Measurements from ENCODE around the gene CACHD1.

CACHD1 gene

GRCh38 chr1:64525116-64525686 is 55.3 kb downstream of the CACHD1 start:
- DNase-seq = no peak

GRCh38 chr1:64526312-64526711 is 56.4 kb downstream of the CACHD1 start:
- no peak for DNase-seq

GRCh38 chr1:64527165-64527564 is 57.2 kb downstream of the CACHD1 start:
- no peak for DNase-seq

GRCh38 chr1:64527786-64528185 is 57.9 kb downstream of the CACHD1 start:
- no peak for DNase-seq

GRCh38 chr1:64530969-64531692 is 61.2 kb downstream of the CACHD1 start:
- no peak for DNase-seq

GRCh38 chr1:64532646-64533045 is 62.7 kb downstream of the CACHD1 start:
- DNase-seq = no peak

GRCh38 chr1:64535938-64536835 is 66.3 kb downstream of the CACHD1 start:
- no peak for DNase-seq

GRCh38 chr1:64536836-64537490 is 67.0 kb downstream of the CACHD1 start:
- DNase-seq = no peak

GRCh38 chr1:64537942-64538341 is 68.0 kb downstream of the CACHD1 start:
- DNase-seq = no peak

- no peak for DNase-seq
These were observed 68.5 kb downstream of the CACHD1 start for GRCh38 chr1:64538389-64538788.

- DNase-seq = no peak
These were observed 69.4 kb downstream of the CACHD1 start for GRCh38 chr1:64539289-64539688.

- DNase-seq = no peak
These were observed 69.9 kb downstream of the CACHD1 start for GRCh38 chr1:64539781-64540218.

GRCh38 chr1:64540265-64540791 is 70.4 kb downstream of the CACHD1 start:
- no peak for DNase-seq

- no peak for DNase-seq
These were observed 72.2 kb downstream of the CACHD1 start for GRCh38 chr1:64542118-64542517.

GRCh38 chr1:64543831-64544230 is 73.9 kb downstream of the CACHD1 start:
- no peak for DNase-seq

GRCh38 chr1:64545118-64545843 is 75.4 kb downstream of the CACHD1 start:
- no peak for DNase-seq

- DNase-seq = no peak
These were observed 76.1 kb downstream of the CACHD1 start for GRCh38 chr1:64546013-64546412.

- no peak for DNase-seq
These were observed 79.7 kb downstream of the CACHD1 start for GRCh38 chr1:64549464-64550239.

- DNase-seq = no peak
These were observed 80.6 kb downstream of the CACHD1 start for GRCh38 chr1:64550510-64550909.

GRCh38 chr1:64550946-64551605 is 81.1 kb downstream of the CACHD1 start:
- DNase-seq = no peak

- DNase-seq = no peak
These were observed 83.4 kb downstream of the CACHD1 start for GRCh38 chr1:64553285-64553684.
